OCI-LY7 (cell line): ENCODE measurements around the gene FOXO3. TPM values are rescaled to one million over a fixed set of nuclear protein-coding genes. Genes with fewer than 3 reads are reported as not detected.

ENCODE experiments used
- BruUV-seq: library from RNA; stranded (reverse); fragments of 400-500 nt; replicated peaks from 2 replicates; lab custom pipeline; 2021; lab: Mats Ljungman, UMichigan
- CTCF ChIA-PET: fragments of 300-600 bp; sonication (Branson Sonifier 250); formaldehyde crosslinking; loops from one replicate; lab custom pipeline; 2022; ENCODE audit warnings: antibody characterized with exemption; ENCODE audit not compliant: unreplicated experiment; lab: Charles Lee
- POLR2A ChIA-PET: fragments of 300-600 bp; sonication (Branson Sonifier 250); formaldehyde crosslinking; loops from one replicate; lab custom pipeline; 2022; ENCODE audit warnings: antibody characterized with exemption; lab: Charles Lee
- DNase-seq: peaks from one replicate; pipeline ENCODE4 v3.0.0-alpha.2; 2015; ENCODE audit warnings: low spot score
- H2AFZ ChIP-seq: fragments of 200-600 bp; sonication (generic), shearing (Covaris generic); 2 replicates; pipeline ENCODE4 v1.6.1; 2014; ENCODE audit warnings: mild to moderate bottlenecking, antibody characterized with exemption, low read length, moderate library complexity
- H3K27ac ChIP-seq: fragments of 200-600 bp; sonication (generic); 2 replicates; pipeline ENCODE4 v1.5.1; 2014; ENCODE audit warnings: mixed run types, low read depth, mild to moderate bottlenecking, moderate library complexity, low read length, inconsistent platforms; ENCODE audit not compliant: poor library complexity, severe bottlenecking
- H3K36me3 ChIP-seq: fragments of 200-600 bp; sonication (generic); 2 replicates; pipeline ENCODE4 v1.6.1; 2014; ENCODE audit warnings: mild to moderate bottlenecking, antibody characterized with exemption, low read length, moderate library complexity, mixed read lengths; ENCODE audit not compliant: insufficient read depth
- H3K4me1 ChIP-seq: fragments of 200-600 bp; sonication (generic); 2 replicates; pipeline ENCODE4 v1.5.1; 2014; ENCODE audit warnings: mild to moderate bottlenecking, low read length; ENCODE audit not compliant: insufficient read depth, poor library complexity, severe bottlenecking
- H3K4me2 ChIP-seq: fragments of 200-600 bp; sonication (generic); 2 replicates; pipeline ENCODE4 v1.6.1; 2014; ENCODE audit warnings: mild to moderate bottlenecking, low read length
- H3K4me3 ChIP-seq: fragments of 200-600 bp; sonication (generic); 2 replicates; pipeline ENCODE4 v1.5.1; 2014; ENCODE audit warnings: mild to moderate bottlenecking, low read depth, low read length; ENCODE audit not compliant: poor library complexity, severe bottlenecking
- H3K79me2 ChIP-seq: fragments of 200-600 bp; sonication (generic); 2 replicates; pipeline ENCODE4 v1.6.1; 2016; ENCODE audit warnings: low read depth, mild to moderate bottlenecking, low read length, moderate library complexity, mixed read lengths; ENCODE audit not compliant: insufficient read depth
- H3K9me2 ChIP-seq: fragments of 200-600 bp; sonication (generic); 2 replicates; pipeline ENCODE4 v1.6.1; 2016; ENCODE audit warnings: mild to moderate bottlenecking, low read length, mixed read lengths; ENCODE audit not compliant: insufficient read depth
- H3K9me3 ChIP-seq: fragments of 200-600 bp; sonication (generic); 2 replicates; pipeline ENCODE4 v1.6.1; 2014; ENCODE audit warnings: mild to moderate bottlenecking, mixed run types, low read length, mixed read lengths
- H4K20me1 ChIP-seq: fragments of 200-600 bp; sonication (generic); 2 replicates; pipeline ENCODE4 v1.6.1; 2014; ENCODE audit warnings: mild to moderate bottlenecking, antibody characterized with exemption, low read length, moderate library complexity, mixed read lengths; ENCODE audit not compliant: insufficient read depth
- CTCF ChIP-seq: fragments of 200-600 bp; sonication (generic); conservative IDR thresholded peaks from 2 replicates; pipeline ENCODE4 v1.5.1; 2014; ENCODE audit warnings: mild to moderate bottlenecking, antibody characterized with exemption, low read length, moderate library complexity, mixed read lengths
- EZH2phosphoT487 ChIP-seq: fragments of 200-600 bp; sonication (generic); IDR thresholded peaks from 2 replicates; pipeline ENCODE4 v1.6.1; 2018; ENCODE audit warnings: low read depth, borderline replicate concordance, mild to moderate bottlenecking, mixed run types, antibody characterized with exemption, low read length, moderate library complexity, mixed read lengths
- intact Hi-C: fragments of 100-400 bp; cut with micrococcal nuclease; formaldehyde crosslinking; loops from one replicate; pipeline ENCODE4 v1.10.0; 2022; ENCODE audit not compliant: unreplicated experiment
- total RNA-seq, 2 experiments: library from RNA; depleted of rRNA in 1 of 2; stranded (reverse); fragments of >200 nt in 1 of 2; shearing (Covaris generic) in 1 of 2; gene quantifications; 2 replicates each; pipeline ENCODE4 v1.2.3, GENCODE V29; 2014 to 2022

Gene FOXO3
- total RNA-seq, 2 experiments from 2014 or later, result 3.8 to 9.9 TPM

GRCh38 chr6:108699290-108700041 lies 138.7 kb downstream of the FOXO3 start:
- Histone ChIP-seq H3K9me2 (no peaks in the 10 kb centered on the region), H3K79me2 (no peaks in the 10 kb centered on the region), H3K36me3 (no peaks in the 10 kb centered on the region), H2AFZ (no peak overlapping the region), H3K9me3 (peaks cover 10% of the 10 kb centered on the region; the same call in 1 of the 2 replicates), H3K4me3 (no peak overlapping the region), H3K27ac (no peak overlapping the region), H3K4me2 (no peak overlapping the region), H4K20me1 (no peaks in the 10 kb centered on the region), H3K4me1 (no peaks in the 10 kb centered on the region)
- ChIA-PET POLR2A (interaction anchor here (0.5 to 0.6 kb wide), 2 partner anchors 144 to 190 kb away, joined by 3 read pairs; no protein-coding TSS in a partner anchor), CTCF (no interaction called here)
- TF ChIP-seq EZH2phosphoT487 (no peak), CTCF (no peak)
- intact Hi-C loops, result no loop called here
- no TSS peak for BruUV-seq
- no peak for DNase-seq

GRCh38 chr6:108702106-108702851 lies 141.6 kb downstream of the FOXO3 start:
- no peaks in the 10 kb centered on the region for H4K20me1 ChIP-seq
- H3K9me3 ChIP-seq, result peaks cover 10% of the 10 kb centered on the region; the same call in 1 of the 2 replicates
- no peak overlapping the region for H3K4me3 ChIP-seq
- H3K9me2 ChIP-seq, result no peaks in the 10 kb centered on the region
- DNase-seq, result no peak
- no TSS peak for BruUV-seq
- H3K36me3 ChIP-seq, result no peaks in the 10 kb centered on the region
- ChIA-PET CTCF (no interaction called here), POLR2A (no interaction called here)
- no peaks in the 10 kb centered on the region for H3K79me2 ChIP-seq
- H2AFZ ChIP-seq, result no peak overlapping the region
- H3K27ac ChIP-seq, result no peak overlapping the region
- TF ChIP-seq EZH2phosphoT487 (no peak), CTCF (no peak)
- no peak overlapping the region for H3K4me2 ChIP-seq
- intact Hi-C loops, result no loop called here
- H3K4me1 ChIP-seq, result no peaks in the 10 kb centered on the region
